Caco-2 (cell line): ENCODE measurements around the gene MT1F. TPM values are rescaled to one million over a fixed set of nuclear protein-coding genes. Genes with fewer than 3 reads are reported as not detected.

ENCODE experiments used
- BruUV-seq: library from RNA; stranded (reverse); fragments of 400-500 nt; replicated peaks from 2 replicates; lab custom pipeline; 2021; lab: Mats Ljungman, UMichigan
- CTCF ChIA-PET: fragments of 300-600 bp; sonication (Branson Sonifier 250); formaldehyde crosslinking; loops from one replicate; lab custom pipeline; 2022; ENCODE audit warnings: antibody characterized with exemption; lab: Charles Lee
- POLR2A ChIA-PET: fragments of 300-600 bp; sonication (Branson Sonifier 250); formaldehyde crosslinking; loops from one replicate; lab custom pipeline; 2022; ENCODE audit warnings: antibody characterized with exemption; lab: Charles Lee
- DNase-seq, 2 experiments: peaks; one replicate each; pipeline versions ENCODE4 v3.0.0 to v3.0.0-alpha.2; 2020 to 2022
- H3K27me3 ChIP-seq: replicated peaks from 2 replicates; pipeline ENCODE4 v1.6.0; 2011; ENCODE audit warnings: low read length; ENCODE audit not compliant: control insufficient read depth, insufficient read depth
- H3K36me3 ChIP-seq: 2 replicates; pipeline ENCODE4 v1.5.1; 2011; ENCODE audit warnings: low read length; ENCODE audit not compliant: control insufficient read depth, insufficient read depth
- H3K4me1 ChIP-seq: fragments of 250-450 bp; sonication (Bioruptor Pico); 2 replicates; pipeline ENCODE4 v1.5.1; 2020; ENCODE audit warnings: mild to moderate bottlenecking
- H3K4me3 ChIP-seq: 2 replicates; pipeline ENCODE4 v1.5.1; 2011; ENCODE audit warnings: low read depth, mild to moderate bottlenecking, control low read depth, low read length
- H3K9me3 ChIP-seq: fragments of 250-450 bp; sonication (Bioruptor Pico); 2 replicates; pipeline ENCODE4 v1.5.1; 2020; ENCODE audit warnings: mild to moderate bottlenecking, moderate library complexity
- H3K27ac Mint-ChIP-seq: one replicate; pipeline ENCODE4 v1.8.0; 2022; ENCODE audit warnings: mixed read lengths; ENCODE audit not compliant: unreplicated experiment
- H3K27me3 Mint-ChIP-seq: one replicate; pipeline ENCODE4 v1.8.0; 2022; ENCODE audit warnings: mixed read lengths; ENCODE audit not compliant: insufficient read depth, unreplicated experiment
- H3K36me3 Mint-ChIP-seq: one replicate; pipeline ENCODE4 v1.8.0; 2022; ENCODE audit warnings: mild to moderate bottlenecking, mixed read lengths; ENCODE audit not compliant: insufficient read depth, unreplicated experiment
- H3K4me1 Mint-ChIP-seq: one replicate; pipeline ENCODE4 v1.8.0; 2022; ENCODE audit warnings: low read depth, mixed read lengths; ENCODE audit not compliant: unreplicated experiment
- H3K4me3 Mint-ChIP-seq: one replicate; pipeline ENCODE4 v1.8.0; 2022; ENCODE audit warnings: mild to moderate bottlenecking, moderate library complexity, mixed read lengths; ENCODE audit not compliant: unreplicated experiment
- H3K9me3 Mint-ChIP-seq: one replicate; pipeline ENCODE4 v1.8.0; 2022; ENCODE audit warnings: mixed read lengths; ENCODE audit not compliant: unreplicated experiment
- intact Hi-C: fragments of 100-400 bp; cut with micrococcal nuclease; formaldehyde crosslinking; loops from one replicate; pipeline ENCODE4 v1.10.0; 2022; ENCODE audit not compliant: unreplicated experiment
- total RNA-seq: library from RNA; stranded (reverse); gene quantifications from 2 replicates; pipeline ENCODE4 v1.2.3, GENCODE V29; 2022
- TF ChIP-seq, protein P1 (sequence below), 2 experiments: fragments of 200-600 bp in 1 of 2; IDR thresholded peaks; 1 replicate in 1 of 2; 2 replicates in 1 of 2; pipeline versions ENCODE4 v1.5.1 to v1.8.0; 2011 to 2022; ENCODE audit warnings: antibody characterized with exemption in 1 of 2, control low read depth in 1 of 2, inconsistent platforms in 1 of 2, low read depth in 1 of 2, low read length in 1 of 2, mild to moderate bottlenecking in 1 of 2, moderate library complexity in 1 of 2; ENCODE audit not compliant: insufficient read depth in 1 of 2, severe bottlenecking in 1 of 2, unreplicated experiment in 1 of 2

The MT1F gene
- total RNA-seq, 1 experiment from 2014 or later = 12.5 TPM

DNA sequence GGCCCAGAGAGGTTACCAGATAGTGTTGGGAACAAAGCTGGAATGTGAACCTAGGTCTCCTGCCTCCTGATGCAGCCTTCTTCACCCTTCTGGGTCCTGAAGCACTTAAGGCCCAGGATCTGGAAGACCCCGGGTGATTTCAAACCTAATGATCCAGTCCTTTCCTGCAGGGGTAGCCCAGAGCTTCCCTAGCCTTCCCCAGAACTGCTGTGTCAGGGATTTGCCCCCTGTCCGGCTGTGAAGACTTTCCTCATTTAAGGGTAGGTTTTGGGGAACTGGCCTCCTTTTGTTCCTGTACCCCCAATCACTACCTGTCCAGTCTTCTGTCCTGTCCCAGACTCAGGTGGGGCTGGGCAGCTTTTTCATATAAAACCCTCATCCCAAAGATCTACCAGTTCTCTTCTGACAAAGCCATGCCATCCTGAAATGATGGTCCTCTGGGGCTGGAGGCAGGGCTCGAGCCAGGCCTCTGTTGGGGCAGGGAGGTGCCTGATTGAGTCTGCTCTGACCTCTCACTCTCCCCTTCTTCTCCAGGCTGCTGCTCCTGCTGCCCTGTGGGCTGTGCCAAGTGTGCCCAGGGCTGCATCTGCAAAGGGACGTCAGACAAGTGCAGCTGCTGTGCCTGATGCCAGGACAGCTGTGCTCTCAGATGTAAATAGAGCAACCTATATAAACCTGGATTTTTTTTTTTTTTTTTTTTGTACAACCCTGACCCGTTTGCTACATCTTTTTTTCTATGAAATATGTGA lies 25.8 kb downstream of the MT1F start:
- intact Hi-C loops = no loop called here
- Mint-ChIP-seq H3K4me1 (no peaks in the 10 kb centered on the region), H3K27me3 (peaks cover 7% of the 10 kb centered on the region)

DNA sequence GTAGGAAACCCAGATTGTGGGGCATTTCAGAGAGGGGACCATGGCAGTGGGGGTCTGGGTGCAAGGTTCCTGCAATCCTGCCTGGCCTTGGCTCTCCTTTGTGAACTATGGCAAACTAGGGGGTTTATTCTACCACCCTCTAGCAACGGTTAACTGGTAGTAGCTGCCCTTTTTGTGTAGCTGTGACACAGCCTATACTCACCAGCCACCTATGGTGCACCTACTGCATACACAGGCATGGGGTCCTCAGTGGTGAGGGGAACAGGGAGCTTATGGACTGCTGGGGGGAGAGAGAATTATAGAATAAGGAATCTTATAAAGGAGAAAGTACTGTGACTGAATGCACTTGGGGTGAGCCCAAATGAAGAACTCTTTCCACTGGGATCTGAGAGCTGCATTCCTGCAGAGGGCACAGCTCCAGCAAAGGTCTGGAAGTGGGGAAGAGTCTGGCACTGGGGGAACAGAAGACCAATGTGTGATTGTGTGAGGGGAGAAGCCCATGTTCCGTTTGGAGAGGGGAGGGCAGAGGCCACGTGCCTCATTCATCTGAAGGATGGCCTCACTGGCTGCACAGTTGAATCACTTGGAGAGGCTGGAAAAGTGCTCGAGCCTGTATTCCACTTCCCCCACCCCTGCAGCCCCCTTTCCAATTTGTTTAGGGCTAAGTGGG lies 26.6 kb downstream of the MT1F start:
- peaks cover 8% of the 10 kb centered on the region for H3K9me3 ChIP-seq
- no peak for DNase-seq
- Mint-ChIP-seq H3K36me3 (no peaks in the 10 kb centered on the region), H3K27me3 (peaks cover 7% of the 10 kb centered on the region), H3K27ac (no peak overlapping the region), H3K9me3 (peaks cover 11% of the 10 kb centered on the region), H3K4me1 (no peaks in the 10 kb centered on the region), H3K4me3 (no peak overlapping the region)
- TF ChIP-seq, protein P1, sequence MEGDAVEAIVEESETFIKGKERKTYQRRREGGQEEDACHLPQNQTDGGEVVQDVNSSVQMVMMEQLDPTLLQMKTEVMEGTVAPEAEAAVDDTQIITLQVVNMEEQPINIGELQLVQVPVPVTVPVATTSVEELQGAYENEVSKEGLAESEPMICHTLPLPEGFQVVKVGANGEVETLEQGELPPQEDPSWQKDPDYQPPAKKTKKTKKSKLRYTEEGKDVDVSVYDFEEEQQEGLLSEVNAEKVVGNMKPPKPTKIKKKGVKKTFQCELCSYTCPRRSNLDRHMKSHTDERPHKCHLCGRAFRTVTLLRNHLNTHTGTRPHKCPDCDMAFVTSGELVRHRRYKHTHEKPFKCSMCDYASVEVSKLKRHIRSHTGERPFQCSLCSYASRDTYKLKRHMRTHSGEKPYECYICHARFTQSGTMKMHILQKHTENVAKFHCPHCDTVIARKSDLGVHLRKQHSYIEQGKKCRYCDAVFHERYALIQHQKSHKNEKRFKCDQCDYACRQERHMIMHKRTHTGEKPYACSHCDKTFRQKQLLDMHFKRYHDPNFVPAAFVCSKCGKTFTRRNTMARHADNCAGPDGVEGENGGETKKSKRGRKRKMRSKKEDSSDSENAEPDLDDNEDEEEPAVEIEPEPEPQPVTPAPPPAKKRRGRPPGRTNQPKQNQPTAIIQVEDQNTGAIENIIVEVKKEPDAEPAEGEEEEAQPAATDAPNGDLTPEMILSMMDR (IDR thresholded peaks at IDR 0.05; ENCODE audit: insufficient read depth in 1 of 2, low read depth in 1 of 2, low read length in 1 of 2, severe bottlenecking in 1 of 2, unreplicated experiment in 1 of 2) = no peak
- peaks cover 8% of the 10 kb centered on the region; the same call in 1 of the 2 replicates for H3K4me1 ChIP-seq
- H3K27me3 ChIP-seq = no peaks in the 10 kb centered on the region
- CTCF ChIA-PET = no interaction called here
- H3K4me3 ChIP-seq = no peak overlapping the region
- H3K36me3 ChIP-seq = no peaks in the 10 kb centered on the region
- intact Hi-C loops = no loop called here
- no TSS peak for BruUV-seq
- POLR2A ChIA-PET = no interaction called here

More for the DNA sequence above, 25.8 kb downstream of the MT1F start:
- Mint-ChIP-seq H3K36me3 (no peaks in the 10 kb centered on the region), H3K4me3 (no peak overlapping the region), H3K27ac (no peak overlapping the region), H3K9me3 (peaks cover 11% of the 10 kb centered on the region)
- Histone ChIP-seq H3K4me3 (no peak overlapping the region), H3K36me3 (no peaks in the 10 kb centered on the region), H3K9me3 (peaks cover 8% of the 10 kb centered on the region), H3K4me1 (peaks cover 8% of the 10 kb centered on the region; the same call in 1 of the 2 replicates), H3K27me3 (no peaks in the 10 kb centered on the region)
- TF ChIP-seq, protein P1 (IDR thresholded peaks at IDR 0.05; ENCODE audit: insufficient read depth in 1 of 2, low read depth in 1 of 2, low read length in 1 of 2, severe bottlenecking in 1 of 2, unreplicated experiment in 1 of 2) = no peak
- no TSS peak for BruUV-seq
- ChIA-PET CTCF (interaction anchor here (2.3 kb wide), 1 partner anchor 19 kb away, joined by 11 read pairs; no protein-coding TSS in a partner anchor), POLR2A (interaction anchor here (0.9 kb wide), 1 partner anchor 26 kb away, joined by 3 read pairs; no protein-coding TSS in a partner anchor)
- DNase-seq = no peak

DNA sequence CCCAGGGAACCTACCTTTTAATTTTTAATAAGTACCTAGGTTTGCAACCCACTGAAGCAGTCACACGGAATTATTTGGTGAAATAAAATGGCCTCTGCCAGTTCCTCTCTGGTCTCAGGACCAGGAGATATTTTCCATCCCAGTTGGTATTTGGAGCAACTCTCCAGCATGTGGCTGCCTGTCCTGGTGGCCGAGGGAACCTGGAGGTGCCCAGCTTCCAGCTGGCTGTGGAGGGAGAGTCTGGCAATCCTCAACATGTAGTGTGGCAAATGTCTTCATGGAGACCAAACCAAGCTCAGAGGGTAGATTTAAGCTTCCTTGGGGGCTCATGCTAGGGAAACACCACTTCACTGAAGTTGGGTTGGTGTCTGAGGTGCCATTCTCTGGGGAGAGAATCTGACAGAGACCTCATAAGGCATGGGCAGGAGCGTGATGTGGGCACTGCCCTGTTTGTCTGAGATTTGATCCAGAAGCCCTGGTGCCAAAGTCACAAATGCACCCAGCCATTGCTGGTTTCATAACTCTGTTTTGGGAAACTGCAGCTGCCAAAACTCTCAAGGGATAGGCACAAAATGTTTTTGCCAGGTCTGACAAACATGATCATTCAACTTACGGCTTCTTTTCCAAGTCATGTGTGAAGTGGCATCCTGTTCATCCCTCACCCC lies 27.3 kb downstream of the MT1F start:
- ChIA-PET CTCF (no interaction called here), POLR2A (interaction anchor here (0.6 kb wide), 1 partner anchor 16 kb away, joined by 3 read pairs; no protein-coding TSS in a partner anchor)
- intact Hi-C loops = no loop called here
- no peaks in the 10 kb centered on the region for H3K4me1 Mint-ChIP-seq
- no peaks in the 10 kb centered on the region for H3K27me3 ChIP-seq
- H3K4me3 ChIP-seq = no peak overlapping the region
- H3K27me3 Mint-ChIP-seq = peaks cover 7% of the 10 kb centered on the region
- no peaks in the 10 kb centered on the region for H3K36me3 Mint-ChIP-seq
- peaks cover 8% of the 10 kb centered on the region; the same call in 1 of the 2 replicates for H3K4me1 ChIP-seq
- no peaks in the 10 kb centered on the region for H3K36me3 ChIP-seq
- no TSS peak for BruUV-seq
- no peak for DNase-seq
- H3K4me3 Mint-ChIP-seq = no peak overlapping the region
- peaks cover 11% of the 10 kb centered on the region for H3K9me3 Mint-ChIP-seq
- TF ChIP-seq, protein P1 (IDR thresholded peaks at IDR 0.05; ENCODE audit: insufficient read depth in 1 of 2, low read depth in 1 of 2, low read length in 1 of 2, severe bottlenecking in 1 of 2, unreplicated experiment in 1 of 2) = no peak
- peaks cover 8% of the 10 kb centered on the region for H3K9me3 ChIP-seq
- H3K27ac Mint-ChIP-seq = no peak overlapping the region
